ENCODE measurements around the gene NRG3. TPM values are rescaled to one million over a fixed set of nuclear protein-coding genes. Genes with fewer than 3 reads are reported as not detected.

NRG3 gene
- total and polyA plus RNA-seq, 9 donors: 0.04 to 4.5 (median 0.15) TPM; not detected in 2

- Histone ChIP-seq H3K4me3 (no peak overlapping the region), H3K27ac (no peak overlapping the region), H3K9me3 (no peaks in the 10 kb centered on the region), H3K27me3 (no peaks in the 10 kb centered on the region), H3K4me1 (ENCODE audit: insufficient read depth) (no peaks in the 10 kb centered on the region), H3K36me3 (no peaks in the 10 kb centered on the region)
- TF ChIP-seq CTCF (IDR thresholded peaks at IDR 0.05) (no peak), EP300 (IDR thresholded peaks at IDR 0.05) (no peak), POLR2A (IDR thresholded peaks at IDR 0.05) (no peak)
- no peak for DNase-seq
- 78 to 81% (median 79%) methylated on average over 6 of the region's 6 CpGs for WGBS, 3 donors
- intact Hi-C loops (cut with DNase I): no loop called here
Measured at GRCh38 chr10:82288461-82288881, 413.5 kb downstream of the NRG3 start.

GRCh38 chr10:82289945-82290344 is 415.0 kb downstream of the NRG3 start:
- WGBS, 3 donors: 65 to 78% (median 73%) methylated on average over 3 of the region's 3 CpGs
- H3K9me3 ChIP-seq: no peaks in the 10 kb centered on the region
- H3K27me3 ChIP-seq: no peaks in the 10 kb centered on the region
- no peaks in the 10 kb centered on the region for H3K36me3 ChIP-seq
- H3K4me3 ChIP-seq: no peak overlapping the region
- H3K4me1 ChIP-seq (ENCODE audit: insufficient read depth): no peaks in the 10 kb centered on the region
- intact Hi-C loops (cut with DNase I): no loop called here
- DNase-seq: no peak
- H3K27ac ChIP-seq: no peak overlapping the region
- TF ChIP-seq CTCF (IDR thresholded peaks at IDR 0.05) (no peak), EP300 (IDR thresholded peaks at IDR 0.05) (no peak), POLR2A (IDR thresholded peaks at IDR 0.05) (no peak)

- Histone ChIP-seq H3K36me3 (no peaks in the 10 kb centered on the region), H3K27me3 (no peaks in the 10 kb centered on the region), H3K4me1 (ENCODE audit: insufficient read depth) (no peaks in the 10 kb centered on the region), H3K9me3 (no peaks in the 10 kb centered on the region), H3K27ac (no peak overlapping the region), H3K4me3 (no peak overlapping the region)
- no peak for TF ChIP-seq EP300 (IDR thresholded peaks at IDR 0.05)
- no peak for TF ChIP-seq CTCF (IDR thresholded peaks at IDR 0.05)
- TF ChIP-seq POLR2A (IDR thresholded peaks at IDR 0.05): no peak
- intact Hi-C loops (cut with DNase I): no loop called here
- DNase-seq: no peak
- WGBS, 3 donors: 70 to 77% (median 71%) methylated on average over 3 of the region's 3 CpGs
Measured at GRCh38 chr10:82294874-82295378, 419.9 kb downstream of the NRG3 start.

- Histone ChIP-seq H3K4me3 (no peak overlapping the region), H3K9me3 (no peaks in the 10 kb centered on the region), H3K27me3 (no peaks in the 10 kb centered on the region), H3K4me1 (ENCODE audit: insufficient read depth) (no peaks in the 10 kb centered on the region), H3K36me3 (no peaks in the 10 kb centered on the region), H3K27ac (no peak overlapping the region)
- no peak for DNase-seq
- intact Hi-C loops (cut with DNase I): no loop called here
- TF ChIP-seq POLR2A (IDR thresholded peaks at IDR 0.05) (no peak), CTCF (IDR thresholded peaks at IDR 0.05) (no peak), EP300 (IDR thresholded peaks at IDR 0.05) (no peak)
- WGBS, 3 donors: 76 to 86% (median 84%) methylated on average over 4 of the region's 4 CpGs
Measured at GRCh38 chr10:82308641-82309040, 433.6 kb downstream of the NRG3 start.

Measured in ovary (tissue), 9 donors.